Type B pancreatic cell (in vitro differentiated cells): ENCODE results near the gene IL17C. TPM values are rescaled to one million over a fixed set of nuclear protein-coding genes. Genes with fewer than 3 reads are reported as not detected.

ENCODE experiments used
- DNase-seq: peaks from one replicate; pipeline ENCODE4 v3.0.0; 2021; ENCODE audit warnings: mixed read lengths; ENCODE audit not compliant: unreplicated experiment; ENCODE audit errors: extremely low spot score
- H3K27ac Mint-ChIP-seq: 2 replicates; pipeline ENCODE4 v1.8.0; 2021; ENCODE audit warnings: mild to moderate bottlenecking, mixed read lengths
- H3K27me3 Mint-ChIP-seq: 2 replicates; pipeline ENCODE4 v1.8.0; 2021; ENCODE audit warnings: mixed read lengths
- H3K36me3 Mint-ChIP-seq: 2 replicates; pipeline ENCODE4 v1.8.0; 2021; ENCODE audit warnings: mixed read lengths
- H3K4me1 Mint-ChIP-seq: one replicate; pipeline ENCODE4 v1.8.0; 2021; ENCODE audit warnings: mixed read lengths; ENCODE audit not compliant: unreplicated experiment
- H3K4me3 Mint-ChIP-seq: 2 replicates; pipeline ENCODE4 v1.8.0; 2021; ENCODE audit warnings: mild to moderate bottlenecking, mixed read lengths
- H3K9me3 Mint-ChIP-seq: 2 replicates; pipeline ENCODE4 v1.8.0; 2021; ENCODE audit warnings: mixed read lengths
- CTCF ChIP-seq: fragments of 200-600 bp; sonication (generic); conservative IDR thresholded peaks from 2 replicates; pipeline ENCODE4 v1.5.0; 2021; ENCODE audit warnings: antibody characterized with exemption, mild to moderate bottlenecking
- total RNA-seq: library from RNA; stranded (reverse); gene quantifications from 2 replicates; pipeline ENCODE4 v1.2.1, GENCODE V29; 2021; ENCODE audit warnings: low replicate concordance

Gene IL17C
- total RNA-seq, 1 donor from 2014 or later: 0.39 TPM

- Mint-ChIP-seq H3K36me3 (no peaks in the 10 kb centered on the region), H3K27me3 (peaks cover 30% of the 10 kb centered on the region), H3K27ac (no peak overlapping the region), H3K4me1 (no peaks in the 10 kb centered on the region), H3K4me3 (no peak overlapping the region), H3K9me3 (no peaks in the 10 kb centered on the region)
- TF ChIP-seq CTCF: no peak
- no peak for DNase-seq
Observed at GRCh38 chr16:88680554-88681083, 42.2 kb downstream of the IL17C start.

- Mint-ChIP-seq H3K9me3 (no peaks in the 10 kb centered on the region), H3K27me3 (peaks cover 30% of the 10 kb centered on the region), H3K27ac (no peak overlapping the region), H3K36me3 (no peaks in the 10 kb centered on the region), H3K4me1 (no peaks in the 10 kb centered on the region), H3K4me3 (no peak overlapping the region)
- TF ChIP-seq CTCF: peak; percentile 46
- DNase-seq: no peak
Observed at GRCh38 chr16:88681084-88681680, 42.8 kb downstream of the IL17C start.

- no peak for DNase-seq
- H3K9me3 Mint-ChIP-seq: no peaks in the 10 kb centered on the region
- no peak overlapping the region for H3K4me3 Mint-ChIP-seq
- no peaks in the 10 kb centered on the region for H3K36me3 Mint-ChIP-seq
- no peak overlapping the region for H3K27ac Mint-ChIP-seq
- H3K27me3 Mint-ChIP-seq: peaks cover 30% of the 10 kb centered on the region
- TF ChIP-seq CTCF: no peak
- no peaks in the 10 kb centered on the region for H3K4me1 Mint-ChIP-seq
Observed at GRCh38 chr16:88681709-88682451, 43.5 kb downstream of the IL17C start.

GRCh38 chr16:88684569-88685155 lies 46.3 kb downstream of the IL17C start:
- no peak for DNase-seq

More at GRCh38 chr16:88684569-88685155, 46.3 kb downstream of the IL17C start:
- Mint-ChIP-seq H3K27me3 (peaks cover 48% of the 10 kb centered on the region), H3K4me1 (no peaks in the 10 kb centered on the region), H3K27ac (no peak overlapping the region), H3K4me3 (no peak overlapping the region), H3K9me3 (no peaks in the 10 kb centered on the region), H3K36me3 (no peaks in the 10 kb centered on the region)
- no peak for TF ChIP-seq CTCF
